ENCODE data around the gene MYZAP. TPM values are rescaled to one million over a fixed set of nuclear protein-coding genes. Genes with fewer than 3 reads are reported as not detected.

MYZAP gene
- total and polyA plus RNA-seq, 3 donors from 2014 or later = 3.3 to 6.8 (median 5.6) TPM

- Histone ChIP-seq H3K36me3 (ENCODE audit: low read depth, missing control alignments) (no peaks in the 10 kb centered on the region), H3K27ac (no peak overlapping the region), H3K27me3 (no peaks in the 10 kb centered on the region), H3K4me3 (no peak overlapping the region), H3K9me3 (no peaks in the 10 kb centered on the region), H3K4me1 (peaks cover 7% of the 10 kb centered on the region)
- intact Hi-C loops (cut with DNase I; ENCODE audit: low total_unique reads) = no loop called here
- no peak for DNase-seq
- TF ChIP-seq POLR2A (IDR thresholded peaks at IDR 0.05) = no peak
- TF ChIP-seq, protein P1, sequence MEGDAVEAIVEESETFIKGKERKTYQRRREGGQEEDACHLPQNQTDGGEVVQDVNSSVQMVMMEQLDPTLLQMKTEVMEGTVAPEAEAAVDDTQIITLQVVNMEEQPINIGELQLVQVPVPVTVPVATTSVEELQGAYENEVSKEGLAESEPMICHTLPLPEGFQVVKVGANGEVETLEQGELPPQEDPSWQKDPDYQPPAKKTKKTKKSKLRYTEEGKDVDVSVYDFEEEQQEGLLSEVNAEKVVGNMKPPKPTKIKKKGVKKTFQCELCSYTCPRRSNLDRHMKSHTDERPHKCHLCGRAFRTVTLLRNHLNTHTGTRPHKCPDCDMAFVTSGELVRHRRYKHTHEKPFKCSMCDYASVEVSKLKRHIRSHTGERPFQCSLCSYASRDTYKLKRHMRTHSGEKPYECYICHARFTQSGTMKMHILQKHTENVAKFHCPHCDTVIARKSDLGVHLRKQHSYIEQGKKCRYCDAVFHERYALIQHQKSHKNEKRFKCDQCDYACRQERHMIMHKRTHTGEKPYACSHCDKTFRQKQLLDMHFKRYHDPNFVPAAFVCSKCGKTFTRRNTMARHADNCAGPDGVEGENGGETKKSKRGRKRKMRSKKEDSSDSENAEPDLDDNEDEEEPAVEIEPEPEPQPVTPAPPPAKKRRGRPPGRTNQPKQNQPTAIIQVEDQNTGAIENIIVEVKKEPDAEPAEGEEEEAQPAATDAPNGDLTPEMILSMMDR (IDR thresholded peaks at IDR 0.05) = no peak
- WGBS, 2 donors = 84 to 92% methylated on average over 4 to 6 of the region's 6 CpGs
Observed at GRCh38 chr15:57690341-57690966, 98.8 kb downstream of the MYZAP start.

DNA sequence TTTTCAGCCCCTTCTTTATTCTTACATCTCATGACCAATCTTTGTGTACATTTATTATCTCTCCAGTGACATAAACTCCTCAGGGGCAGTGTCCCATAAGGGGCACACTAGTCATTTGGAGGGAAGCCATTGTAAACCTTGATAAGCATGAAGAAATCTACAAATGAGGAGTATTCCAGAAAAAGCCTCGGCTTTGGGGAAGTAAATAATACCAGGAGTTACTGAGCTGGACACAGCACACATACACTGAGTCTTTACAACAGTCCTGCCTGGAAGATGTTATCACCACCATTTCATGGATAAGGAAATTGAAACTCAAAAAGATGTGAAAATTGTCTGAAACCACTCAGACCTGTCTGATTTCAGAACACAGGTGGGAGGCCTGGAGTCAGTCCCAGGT, 99.4 kb downstream of the MYZAP start:
- peaks cover 7% of the 10 kb centered on the region for H3K4me1 ChIP-seq
- 27 to 50% methylated on average over 1 of the region's 1 CpG for WGBS, 2 donors
- no peaks in the 10 kb centered on the region for H3K27me3 ChIP-seq
- H3K36me3 ChIP-seq (ENCODE audit: low read depth, missing control alignments) = no peaks in the 10 kb centered on the region
- H3K9me3 ChIP-seq = no peaks in the 10 kb centered on the region
- intact Hi-C loops (cut with DNase I; ENCODE audit: low total_unique reads) = no loop called here
- H3K4me3 ChIP-seq = no peak overlapping the region
- no peak for DNase-seq
- no peak overlapping the region for H3K27ac ChIP-seq
- TF ChIP-seq, protein P1 (IDR thresholded peaks at IDR 0.05) = no peak
- no peak for TF ChIP-seq POLR2A (IDR thresholded peaks at IDR 0.05)

DNA sequence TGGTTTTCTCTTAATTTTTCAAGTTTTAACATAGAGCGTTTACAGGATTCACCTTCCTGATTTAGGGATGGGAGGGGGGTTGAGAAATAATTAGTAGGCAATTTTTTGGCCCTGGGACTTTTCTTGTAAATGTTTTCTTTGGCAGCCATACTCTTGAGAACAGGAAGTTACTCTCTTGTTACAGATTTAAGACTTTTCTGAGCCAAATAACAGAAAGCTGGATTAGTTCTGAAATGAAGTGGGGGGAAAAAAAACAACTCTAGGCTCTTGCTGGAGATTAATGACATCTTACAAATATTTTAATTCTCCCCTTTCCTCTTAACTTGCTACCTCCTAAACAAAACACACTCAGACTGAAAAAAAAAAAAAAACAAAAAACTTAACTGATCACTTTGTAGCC, 101.0 kb downstream of the MYZAP start:
- Histone ChIP-seq H3K27me3 (no peaks in the 10 kb centered on the region), H3K27ac (no peak overlapping the region), H3K36me3 (ENCODE audit: low read depth, missing control alignments) (no peaks in the 10 kb centered on the region), H3K9me3 (no peaks in the 10 kb centered on the region), H3K4me3 (no peak overlapping the region), H3K4me1 (peaks cover 4% of the 10 kb centered on the region)
- intact Hi-C loops (cut with DNase I; ENCODE audit: low total_unique reads) = no loop called here
- WGBS, 2 donors = 36 to 60% methylated on average over 1 of the region's 1 CpG
- TF ChIP-seq, protein P1 (IDR thresholded peaks at IDR 0.05) = no peak
- no peak for TF ChIP-seq POLR2A (IDR thresholded peaks at IDR 0.05)
- DNase-seq = no peak

GRCh38 chr15:57694279-57694678, 102.6 kb downstream of the MYZAP start:
- H3K36me3 ChIP-seq (ENCODE audit: low read depth, missing control alignments) = no peaks in the 10 kb centered on the region
- DNase-seq = no peak
- TF ChIP-seq, protein P1 (IDR thresholded peaks at IDR 0.05) = no peak
- TF ChIP-seq POLR2A (IDR thresholded peaks at IDR 0.05) = no peak
- H3K4me3 ChIP-seq = no peak overlapping the region
- no peaks in the 10 kb centered on the region for H3K27me3 ChIP-seq
- no peak overlapping the region for H3K27ac ChIP-seq
- intact Hi-C loops (cut with DNase I; ENCODE audit: low total_unique reads) = no loop called here
- peaks cover 4% of the 10 kb centered on the region for H3K4me1 ChIP-seq
- H3K9me3 ChIP-seq = no peaks in the 10 kb centered on the region
- 76 to 86% methylated on average over 1 of the region's 1 CpG for WGBS, 2 donors

DNA sequence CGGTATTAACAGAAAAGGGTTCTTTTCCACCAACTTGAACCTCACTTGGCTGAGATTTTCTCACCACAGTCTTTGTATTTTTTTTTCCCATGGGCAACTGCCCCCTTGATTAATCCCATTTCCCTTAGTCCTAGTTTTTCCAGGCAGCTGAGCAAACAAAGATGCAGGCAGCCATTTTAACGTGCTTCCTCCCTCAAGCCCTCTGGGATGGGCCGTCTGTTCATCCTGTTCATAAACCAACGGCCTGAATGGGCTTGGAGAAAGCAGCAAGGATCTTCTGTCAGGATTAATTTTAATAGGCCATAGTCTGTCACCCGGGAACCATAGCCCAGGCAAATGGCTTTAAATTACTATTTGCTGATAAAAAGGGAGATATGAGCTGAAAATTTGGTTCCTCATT, 104.4 kb downstream of the MYZAP start:
- peaks cover 4% of the 10 kb centered on the region for H3K4me1 ChIP-seq
- no peak overlapping the region for H3K4me3 ChIP-seq
- no peaks in the 10 kb centered on the region for H3K36me3 ChIP-seq (ENCODE audit: low read depth, missing control alignments)
- intact Hi-C loops (cut with DNase I; ENCODE audit: low total_unique reads) = no loop called here
- no peak for DNase-seq
- no peaks in the 10 kb centered on the region for H3K27me3 ChIP-seq
- no peak overlapping the region for H3K27ac ChIP-seq
- TF ChIP-seq, protein P1 (IDR thresholded peaks at IDR 0.05) = no peak
- no peak for TF ChIP-seq POLR2A (IDR thresholded peaks at IDR 0.05)
- H3K9me3 ChIP-seq = no peaks in the 10 kb centered on the region
- 79% methylated on average over 5 of the region's 5 CpGs for whole genome bisulfite sequencing, 2 donors
